ENCODE results near the gene HLCS.

HLCS gene

DNA sequence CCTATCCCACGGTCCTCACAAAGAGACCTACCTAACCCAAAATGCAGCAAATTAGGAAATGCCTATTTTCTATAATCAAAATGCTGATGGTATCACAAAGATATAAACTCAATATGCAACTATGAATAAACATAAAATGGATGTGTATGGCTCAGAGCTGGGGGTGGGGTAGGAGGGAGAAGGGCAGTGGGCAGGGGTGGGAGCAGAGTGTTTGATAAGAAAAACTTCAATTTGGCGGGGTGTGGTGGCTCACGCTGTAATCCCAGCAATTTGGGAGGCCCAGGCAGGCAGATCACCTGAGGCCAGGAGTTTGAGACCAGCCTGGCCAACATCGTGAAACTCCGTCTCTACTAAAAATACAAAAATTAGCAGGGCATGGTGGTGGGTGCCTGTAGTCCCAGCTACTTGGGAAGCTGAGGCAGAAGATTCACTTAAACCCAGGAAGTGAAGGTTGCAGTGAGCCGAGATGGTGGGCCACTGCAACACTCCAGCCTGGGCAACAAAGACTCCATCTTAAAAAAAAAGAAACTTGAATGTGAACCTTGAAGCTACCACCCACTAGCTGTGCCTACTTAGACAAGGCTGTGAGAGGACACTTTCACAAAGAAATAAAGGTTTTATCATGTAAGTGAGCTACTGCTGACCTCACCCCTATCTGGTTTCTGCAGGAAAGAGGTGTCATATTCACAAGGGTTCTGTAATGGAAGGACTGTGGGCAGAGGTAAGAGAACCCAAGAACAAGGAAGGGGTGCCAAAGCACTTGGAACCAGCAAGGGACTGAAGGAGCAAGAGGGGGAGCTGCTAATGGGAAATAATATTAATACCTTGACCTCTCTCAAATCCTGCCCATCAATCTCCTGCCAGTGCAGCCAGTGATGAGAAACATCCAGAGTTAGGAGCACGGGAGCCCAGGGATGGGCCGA lies 53.0 kb downstream of the HLCS start:
- no peaks in the 10 kb centered on the region for H3K27me3 ChIP-seq (ENCODE audit: insufficient read depth, low read length)
- H3K4me1 ChIP-seq (ENCODE audit: insufficient read depth, low read length): peaks cover 6% of the 10 kb centered on the region
- H2AFZ ChIP-seq (ENCODE audit: low read depth, low read length): no peak overlapping the region
- no peaks in the 10 kb centered on the region for H3K36me3 ChIP-seq (ENCODE audit: insufficient read depth, low read length)
- H3K4me3 ChIP-seq (ENCODE audit: low read length): no peak overlapping the region
- no peaks in the 10 kb centered on the region for H3K9me3 ChIP-seq (ENCODE audit: low read length)

DNA sequence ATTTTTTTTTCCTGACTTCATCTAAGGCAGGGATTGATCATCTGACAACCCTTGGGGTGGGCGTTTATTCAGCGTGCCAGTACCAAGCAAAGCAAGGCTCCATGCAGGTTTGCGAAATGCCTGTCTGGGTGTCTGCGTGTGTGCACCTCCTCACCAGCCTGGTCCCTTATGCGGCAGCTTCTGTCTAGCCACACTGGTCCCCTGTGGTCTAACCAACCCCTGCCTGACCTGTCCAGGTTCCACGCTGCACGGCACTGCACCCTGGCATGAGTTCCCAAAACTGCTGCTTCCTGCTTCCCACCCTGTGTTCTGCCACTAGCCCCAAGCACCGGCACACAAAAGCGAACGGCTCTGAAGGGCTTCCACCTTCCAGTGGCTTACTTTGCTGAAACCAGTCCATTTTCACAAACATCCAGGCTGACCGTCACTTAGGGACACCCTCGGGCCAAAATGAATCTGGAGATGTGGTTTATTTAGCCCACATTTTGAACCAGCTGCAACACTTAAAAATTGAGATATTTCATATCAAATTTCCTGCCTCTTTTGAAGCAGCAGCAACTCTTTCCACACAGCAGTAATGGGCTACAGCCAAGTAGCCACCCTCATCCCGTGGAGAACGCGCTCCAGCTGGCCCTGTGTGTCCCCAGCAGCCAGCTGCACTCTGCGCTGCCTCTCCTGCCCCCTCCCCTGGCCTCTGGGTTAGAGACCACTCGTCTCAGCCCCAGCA lies 55.7 kb downstream of the HLCS start:
- Histone ChIP-seq H3K4me1 (ENCODE audit: insufficient read depth, low read length) (no peaks in the 10 kb centered on the region), H3K4me3 (ENCODE audit: low read length) (no peak overlapping the region), H3K36me3 (ENCODE audit: insufficient read depth, low read length) (no peaks in the 10 kb centered on the region), H3K27me3 (ENCODE audit: insufficient read depth, low read length) (no peaks in the 10 kb centered on the region), H2AFZ (ENCODE audit: low read depth, low read length) (no peak overlapping the region), H3K9me3 (ENCODE audit: low read length) (no peaks in the 10 kb centered on the region)

DNA sequence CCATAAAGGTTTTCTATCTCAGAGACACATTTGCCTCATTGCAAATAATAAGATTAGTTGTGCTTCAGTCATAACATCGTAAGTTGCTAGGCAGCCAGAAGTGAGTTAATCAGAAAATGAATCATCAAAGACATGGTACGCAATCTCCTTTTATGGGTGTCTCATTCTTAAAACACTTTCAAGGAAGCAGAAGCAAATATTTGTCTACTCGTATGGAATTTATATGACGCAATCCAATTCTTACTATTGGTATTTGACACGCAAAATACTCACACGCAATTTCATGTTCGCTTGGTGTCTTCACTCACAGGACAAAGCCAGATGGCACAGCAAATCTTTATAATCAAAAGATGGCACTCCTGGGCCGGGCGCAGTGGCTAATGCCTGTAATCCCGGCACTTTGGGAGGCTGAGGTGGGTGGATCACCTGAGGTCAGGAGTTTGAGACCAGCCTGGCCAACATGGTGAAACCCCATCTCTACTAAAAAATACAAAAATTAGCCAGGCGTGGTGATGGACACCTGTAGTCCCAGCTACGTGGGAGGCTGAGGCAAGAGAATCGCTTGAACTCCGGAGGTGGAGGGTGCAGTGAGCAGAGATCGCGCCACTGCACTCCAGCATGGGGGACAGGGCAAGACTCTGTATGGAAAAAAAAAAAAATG lies 56.4 kb downstream of the HLCS start:
- no peak overlapping the region for H2AFZ ChIP-seq (ENCODE audit: low read depth, low read length)
- H3K4me1 ChIP-seq (ENCODE audit: insufficient read depth, low read length): no peaks in the 10 kb centered on the region
- H3K27me3 ChIP-seq (ENCODE audit: insufficient read depth, low read length): no peaks in the 10 kb centered on the region
- H3K9me3 ChIP-seq (ENCODE audit: low read length): no peaks in the 10 kb centered on the region
- no peaks in the 10 kb centered on the region for H3K36me3 ChIP-seq (ENCODE audit: insufficient read depth, low read length)
- H3K4me3 ChIP-seq (ENCODE audit: low read length): no peak overlapping the region

DNA sequence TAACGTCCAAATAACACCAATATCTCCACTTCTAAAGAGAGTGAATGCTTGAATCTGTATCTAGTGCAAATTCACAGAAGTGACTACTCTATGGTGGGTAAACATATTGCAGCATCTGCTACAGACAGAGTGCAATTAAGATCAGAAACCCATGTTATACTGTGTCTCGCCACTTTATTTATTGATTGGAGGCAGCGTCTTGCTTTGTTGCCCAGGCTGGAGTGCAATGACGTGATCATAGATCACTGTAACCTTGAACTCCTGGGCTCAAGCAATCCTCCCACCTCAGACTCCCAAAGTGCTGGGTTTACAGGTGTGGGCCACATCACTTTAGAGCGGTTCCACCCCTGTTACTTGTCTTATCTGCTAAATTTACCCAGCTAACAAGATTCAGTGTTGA lies 57.0 kb downstream of the HLCS start:
- no peak overlapping the region for H2AFZ ChIP-seq (ENCODE audit: low read depth, low read length)
- H3K4me3 ChIP-seq (ENCODE audit: low read length): no peak overlapping the region
- no peaks in the 10 kb centered on the region for H3K27me3 ChIP-seq (ENCODE audit: insufficient read depth, low read length)
- no peaks in the 10 kb centered on the region for H3K4me1 ChIP-seq (ENCODE audit: insufficient read depth, low read length)
- H3K9me3 ChIP-seq (ENCODE audit: low read length): no peaks in the 10 kb centered on the region
- no peaks in the 10 kb centered on the region for H3K36me3 ChIP-seq (ENCODE audit: insufficient read depth, low read length)

DNA sequence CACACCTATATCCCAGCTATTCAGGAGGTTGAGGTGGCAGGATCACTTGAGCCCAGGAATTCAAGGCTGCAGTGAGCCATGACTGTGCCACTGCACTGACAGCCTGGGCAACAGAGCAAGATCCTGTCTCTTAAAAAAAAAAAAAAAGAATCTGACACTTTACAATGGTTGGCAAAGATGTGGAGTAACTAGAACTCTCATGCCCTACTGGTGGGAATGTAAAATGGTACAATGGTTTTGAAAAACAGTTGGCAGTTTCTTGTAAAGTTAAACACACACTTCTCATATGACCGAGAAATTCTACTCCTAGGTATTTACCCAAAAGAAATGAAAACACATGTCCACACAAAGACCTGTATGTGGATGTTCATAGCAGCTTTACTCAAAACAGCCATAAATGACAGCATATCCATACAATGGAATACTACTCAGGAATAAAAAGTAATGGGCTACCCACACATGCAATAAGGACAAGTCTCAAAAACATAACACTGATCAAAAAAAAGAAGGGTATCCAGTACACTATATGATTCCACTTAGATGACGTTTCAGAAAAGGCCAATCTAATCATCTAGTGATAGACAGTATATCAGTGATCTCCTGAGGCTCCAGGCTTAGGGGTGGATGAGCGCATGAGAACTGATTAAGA lies 58.1 kb downstream of the HLCS start:
- Histone ChIP-seq H3K4me3 (ENCODE audit: low read length) (no peak overlapping the region), H2AFZ (ENCODE audit: low read depth, low read length) (no peak overlapping the region), H3K36me3 (ENCODE audit: insufficient read depth, low read length) (no peaks in the 10 kb centered on the region), H3K27me3 (ENCODE audit: insufficient read depth, low read length) (no peaks in the 10 kb centered on the region), H3K4me1 (ENCODE audit: insufficient read depth, low read length) (no peaks in the 10 kb centered on the region), H3K9me3 (ENCODE audit: low read length) (no peaks in the 10 kb centered on the region)

DNA sequence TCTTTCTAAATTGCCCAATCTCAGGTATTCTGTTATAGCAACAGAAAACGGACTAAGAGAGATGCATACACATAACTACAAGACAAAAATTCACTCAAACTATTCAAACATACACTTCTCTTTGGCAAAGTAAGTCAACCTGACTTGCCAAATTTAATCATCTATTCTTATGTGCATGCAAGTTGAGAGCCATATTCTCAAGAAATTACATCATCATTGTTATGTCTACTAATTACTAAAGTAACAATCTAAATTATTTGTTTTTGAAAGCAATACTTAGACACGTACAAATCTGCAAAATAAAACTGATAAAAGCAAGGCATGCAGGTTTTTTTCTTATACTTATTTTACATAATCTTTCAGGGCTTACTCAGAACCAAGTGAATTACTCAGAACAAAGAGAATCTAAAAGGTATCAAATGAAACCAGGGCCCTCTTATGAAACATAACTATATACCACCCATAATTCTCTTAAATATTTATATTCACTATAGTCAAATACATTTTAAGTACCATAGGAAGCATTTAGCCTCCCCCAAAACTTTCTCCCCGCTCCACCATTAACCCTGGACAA lies 62.3 kb downstream of the HLCS start:
- no peak overlapping the region for H3K4me3 ChIP-seq (ENCODE audit: low read length)
- H3K36me3 ChIP-seq (ENCODE audit: insufficient read depth, low read length): no peaks in the 10 kb centered on the region
- no peaks in the 10 kb centered on the region for H3K9me3 ChIP-seq (ENCODE audit: low read length)
- no peak overlapping the region for H2AFZ ChIP-seq (ENCODE audit: low read depth, low read length)
- H3K27me3 ChIP-seq (ENCODE audit: insufficient read depth, low read length): no peaks in the 10 kb centered on the region
- no peaks in the 10 kb centered on the region for H3K4me1 ChIP-seq (ENCODE audit: insufficient read depth, low read length)

DNA sequence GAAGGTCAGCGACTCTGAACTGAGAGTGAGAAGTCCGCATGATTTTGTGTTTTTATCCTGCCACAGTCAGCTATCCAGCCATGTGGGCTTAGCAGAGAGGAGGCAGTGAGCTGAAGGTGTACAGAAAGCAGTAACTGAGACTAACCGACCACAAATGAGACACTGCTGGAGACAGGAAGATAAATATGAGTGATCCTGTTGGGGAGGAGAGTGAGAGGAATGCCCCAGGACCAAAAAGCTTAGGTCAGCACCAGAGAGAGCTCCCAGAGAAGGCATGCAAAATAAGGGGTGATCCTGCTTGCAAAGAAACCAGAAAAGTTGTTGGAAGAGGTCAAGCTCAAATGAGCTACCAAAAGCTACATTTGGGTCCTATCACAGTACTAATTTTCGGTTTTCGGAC lies 63.7 kb downstream of the HLCS start:
- Histone ChIP-seq H3K36me3 (ENCODE audit: insufficient read depth, low read length) (no peaks in the 10 kb centered on the region), H3K4me1 (ENCODE audit: insufficient read depth, low read length) (no peaks in the 10 kb centered on the region), H3K27me3 (ENCODE audit: insufficient read depth, low read length) (no peaks in the 10 kb centered on the region), H3K4me3 (ENCODE audit: low read length) (no peak overlapping the region), H3K9me3 (ENCODE audit: low read length) (no peaks in the 10 kb centered on the region), H2AFZ (ENCODE audit: low read depth, low read length) (no peak overlapping the region)

DNA sequence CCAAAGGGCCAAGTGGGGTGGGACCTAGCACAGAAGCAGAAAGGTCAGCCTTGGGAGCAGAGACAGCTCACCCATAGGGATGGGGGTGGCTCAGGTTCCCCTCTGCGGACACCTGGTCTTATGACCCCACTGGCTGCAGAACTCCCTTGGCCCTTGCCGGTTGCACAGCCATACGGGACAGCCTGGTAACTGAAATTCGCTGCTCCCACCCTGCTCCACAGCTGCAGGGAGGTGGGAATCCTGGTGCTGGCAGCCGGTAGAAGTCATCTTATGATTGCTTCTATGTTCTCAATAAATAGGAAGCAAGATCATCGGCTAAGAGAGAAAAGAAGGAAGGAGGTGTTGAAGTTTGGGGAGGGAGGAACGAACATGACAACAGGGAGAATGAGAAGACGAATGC lies 64.1 kb downstream of the HLCS start:
- H3K9me3 ChIP-seq (ENCODE audit: low read length): no peaks in the 10 kb centered on the region
- no peaks in the 10 kb centered on the region for H3K27me3 ChIP-seq (ENCODE audit: insufficient read depth, low read length)
- H3K36me3 ChIP-seq (ENCODE audit: insufficient read depth, low read length): no peaks in the 10 kb centered on the region
- H3K4me3 ChIP-seq (ENCODE audit: low read length): no peak overlapping the region
- H2AFZ ChIP-seq (ENCODE audit: low read depth, low read length): no peak overlapping the region
- no peaks in the 10 kb centered on the region for H3K4me1 ChIP-seq (ENCODE audit: insufficient read depth, low read length)

DNA sequence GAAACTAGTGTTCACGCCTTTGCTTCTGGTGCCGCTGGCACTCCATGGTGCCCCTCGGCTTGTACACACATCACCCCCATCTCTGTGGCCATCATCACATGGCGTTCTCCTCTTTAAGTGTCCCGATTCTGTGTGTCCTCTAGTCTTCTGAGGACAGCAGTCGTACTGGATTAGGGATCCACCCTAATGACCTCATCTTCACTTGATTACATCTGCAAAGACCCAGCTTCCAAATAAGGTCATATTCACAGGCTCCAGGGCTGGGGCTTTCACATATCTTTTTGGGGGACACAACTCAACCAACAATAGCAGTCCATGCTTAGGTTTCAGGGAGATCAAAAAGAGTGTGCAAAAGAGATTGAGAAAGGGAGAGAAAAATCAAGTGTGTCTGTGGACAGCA lies 64.9 kb downstream of the HLCS start:
- no peaks in the 10 kb centered on the region for H3K9me3 ChIP-seq (ENCODE audit: low read length)
- H3K27me3 ChIP-seq (ENCODE audit: insufficient read depth, low read length): no peaks in the 10 kb centered on the region
- H2AFZ ChIP-seq (ENCODE audit: low read depth, low read length): no peak overlapping the region
- H3K36me3 ChIP-seq (ENCODE audit: insufficient read depth, low read length): no peaks in the 10 kb centered on the region
- no peak overlapping the region for H3K4me3 ChIP-seq (ENCODE audit: low read length)
- no peaks in the 10 kb centered on the region for H3K4me1 ChIP-seq (ENCODE audit: insufficient read depth, low read length)

DNA sequence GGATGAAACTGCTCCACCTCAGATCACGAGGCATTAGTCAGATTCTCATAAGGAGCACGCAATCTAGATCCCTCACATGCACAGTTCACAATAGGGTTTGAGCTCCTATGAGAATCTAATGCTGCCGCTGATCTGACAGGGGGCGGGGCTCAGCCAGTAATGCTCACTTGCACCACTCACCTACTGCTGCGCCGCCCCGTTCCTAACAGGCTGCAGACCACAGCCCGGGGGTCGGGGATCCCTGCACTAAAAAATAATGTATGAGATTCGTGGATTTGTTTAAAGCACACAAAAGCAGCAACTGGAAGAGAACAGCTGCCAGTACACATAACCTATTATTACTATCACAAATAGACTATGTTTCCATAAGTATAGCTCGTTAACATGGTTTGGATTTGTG lies 72.9 kb downstream of the HLCS start:
- H3K4me1 ChIP-seq (ENCODE audit: insufficient read depth, low read length): no peaks in the 10 kb centered on the region
- H3K9me3 ChIP-seq (ENCODE audit: low read length): no peaks in the 10 kb centered on the region
- no peak overlapping the region for H2AFZ ChIP-seq (ENCODE audit: low read depth, low read length)
- H3K4me3 ChIP-seq (ENCODE audit: low read length): no peak overlapping the region
- no peaks in the 10 kb centered on the region for H3K27me3 ChIP-seq (ENCODE audit: insufficient read depth, low read length)
- H3K36me3 ChIP-seq (ENCODE audit: insufficient read depth, low read length): peaks cover 12% of the 10 kb centered on the region

DNA sequence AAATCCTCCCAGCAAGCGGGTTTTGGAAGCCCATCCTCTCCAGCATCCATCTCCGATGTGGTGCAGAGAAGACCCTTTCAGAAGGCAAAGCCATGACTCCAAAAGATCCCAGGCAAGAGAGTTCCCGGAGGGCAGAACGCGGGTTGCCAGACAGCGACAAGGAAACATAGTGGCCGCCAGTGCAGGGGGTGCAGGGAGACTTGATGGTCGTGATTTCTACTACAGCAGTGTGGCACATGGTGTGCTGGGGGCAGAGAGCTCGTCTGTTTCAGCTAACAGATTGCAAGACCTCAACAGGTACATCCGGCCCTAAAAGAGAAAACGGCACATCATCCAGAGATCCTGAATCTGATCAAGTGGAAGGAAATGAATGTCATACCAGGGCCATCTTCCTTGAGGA lies 74.3 kb downstream of the HLCS start:
- H3K27me3 ChIP-seq (ENCODE audit: insufficient read depth, low read length): no peaks in the 10 kb centered on the region
- no peak overlapping the region for H2AFZ ChIP-seq (ENCODE audit: low read depth, low read length)
- no peaks in the 10 kb centered on the region for H3K9me3 ChIP-seq (ENCODE audit: low read length)
- peaks cover 12% of the 10 kb centered on the region for H3K36me3 ChIP-seq (ENCODE audit: insufficient read depth, low read length)
- H3K4me1 ChIP-seq (ENCODE audit: insufficient read depth, low read length): no peaks in the 10 kb centered on the region
- no peak overlapping the region for H3K4me3 ChIP-seq (ENCODE audit: low read length)

DNA sequence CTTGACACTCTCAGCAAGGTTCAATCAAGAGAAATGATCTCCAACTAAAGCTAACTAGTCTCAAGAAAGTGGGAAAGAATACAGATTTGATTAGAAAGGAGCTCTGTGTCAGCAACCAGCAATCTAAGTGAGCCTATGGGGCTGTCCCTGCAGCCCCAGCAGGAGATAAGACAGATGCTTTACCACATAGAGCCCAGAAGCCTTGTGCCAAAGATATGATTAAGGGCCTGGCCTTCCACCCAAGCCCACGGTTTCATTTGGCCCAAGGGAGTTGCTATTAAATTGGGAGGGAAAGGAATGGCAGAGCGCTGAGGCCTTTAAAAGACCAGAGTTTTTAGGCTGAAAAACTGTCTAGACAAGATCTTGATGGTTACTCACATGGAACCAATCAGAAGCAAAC lies 74.8 kb downstream of the HLCS start:
- H3K9me3 ChIP-seq (ENCODE audit: low read length): no peaks in the 10 kb centered on the region
- no peaks in the 10 kb centered on the region for H3K27me3 ChIP-seq (ENCODE audit: insufficient read depth, low read length)
- no peak overlapping the region for H3K4me3 ChIP-seq (ENCODE audit: low read length)
- H2AFZ ChIP-seq (ENCODE audit: low read depth, low read length): no peak overlapping the region
- H3K36me3 ChIP-seq (ENCODE audit: insufficient read depth, low read length): peaks cover 12% of the 10 kb centered on the region
- H3K4me1 ChIP-seq (ENCODE audit: insufficient read depth, low read length): no peaks in the 10 kb centered on the region

All from neuron (in vitro differentiated cells).